WTC11 (cell line): ENCODE results near the gene SRRT. TPM values are rescaled to one million over a fixed set of nuclear protein-coding genes. Genes with fewer than 3 reads are reported as not detected.

Experiments used
- ATAC-seq: fragments of 200-7000 bp; cut with Tn5 transposase; 2 replicates; pipeline ENCODE4 v1.10.0; 2021; ENCODE audit warnings: mild to moderate bottlenecking, moderate library complexity
- CTCF ChIA-PET: fragments of 300-600 bp; sonication (Branson Sonifier 250); formaldehyde crosslinking; loops from one replicate; lab custom pipeline; 2021; ENCODE audit warnings: antibody characterized with exemption; lab: Charles Lee
- POLR2A ChIA-PET: fragments of 350-600 bp; sonication (Branson Sonifier 250); formaldehyde crosslinking; loops from one replicate; lab custom pipeline; 2021; ENCODE audit warnings: antibody characterized with exemption; lab: Charles Lee
- DNase-seq: peaks from one replicate; pipeline ENCODE4 v3.0.0; 2021; ENCODE audit warnings: low spot score
- H3K27ac Mint-ChIP-seq: 2 replicates; pipeline ENCODE4 v1.8.0; 2021; ENCODE audit warnings: mixed read lengths
- H3K27me3 Mint-ChIP-seq: 2 replicates; pipeline ENCODE4 v1.8.0; 2021; ENCODE audit warnings: low read depth, mild to moderate bottlenecking, moderate library complexity, mixed read lengths
- H3K36me3 Mint-ChIP-seq: 2 replicates; pipeline ENCODE4 v1.8.0; 2021; ENCODE audit warnings: mixed read lengths
- H3K4me1 Mint-ChIP-seq: 2 replicates; pipeline ENCODE4 v1.8.0; 2022; ENCODE audit warnings: mixed read lengths
- H3K4me3 Mint-ChIP-seq: 2 replicates; pipeline ENCODE4 v1.8.0; 2021; ENCODE audit warnings: mild to moderate bottlenecking, moderate library complexity, mixed read lengths
- H3K9me3 Mint-ChIP-seq: 2 replicates; pipeline ENCODE4 v1.8.0; 2021; ENCODE audit warnings: mixed read lengths
- ESRRA ChIP-seq: sonication (generic); formaldehyde crosslinking; IDR thresholded peaks from 2 replicates; pipeline ENCODE4 v1.8.1; 2022; ENCODE audit warnings: mild to moderate bottlenecking, missing genetic modification reagents, borderline replicate concordance
- FOXJ3 ChIP-seq: sonication (generic); formaldehyde crosslinking; IDR thresholded peaks from 2 replicates; pipeline ENCODE4 v1.9.0; 2021; ENCODE audit warnings: missing genetic modification reagents, mild to moderate bottlenecking, borderline replicate concordance
- GABPB1 ChIP-seq: sonication (generic); formaldehyde crosslinking; IDR thresholded peaks from 2 replicates; pipeline ENCODE4 v1.8.1; 2023; ENCODE audit warnings: mild to moderate bottlenecking, missing genetic modification reagents
- GRHL2 ChIP-seq: fragments of 250-450 bp; sonication (Bioruptor Pico); IDR thresholded peaks from 2 replicates; pipeline ENCODE4 v1.8.0; 2022; ENCODE audit warnings: mild to moderate bottlenecking, moderate library complexity; ENCODE audit not compliant: insufficient replicate concordance, severe bottlenecking
- OVOL2 ChIP-seq: fragments of 250-450 bp; sonication (Bioruptor Pico); IDR thresholded peaks from 2 replicates; pipeline ENCODE4 v1.9.0; 2021; ENCODE audit warnings: mild to moderate bottlenecking, borderline replicate concordance
- ZNF423 ChIP-seq: fragments of 250-450 bp; sonication (Bioruptor Pico); IDR thresholded peaks from 2 replicates; pipeline ENCODE4 v2.1.2; 2022; ENCODE audit warnings: mild to moderate bottlenecking, moderate library complexity
- total RNA-seq: library from RNA; stranded (reverse); gene quantifications from 3 replicates; pipeline ENCODE4 v1.2.3, GENCODE V29; 2021
- TF ChIP-seq, protein P1 (sequence below): sonication (generic); formaldehyde crosslinking; IDR thresholded peaks from 2 replicates; pipeline ENCODE4 v1.8.0; 2023; ENCODE audit warnings: missing genetic modification reagents, mild to moderate bottlenecking, borderline replicate concordance
- TF ChIP-seq, protein P2 (sequence below): sonication (generic); formaldehyde crosslinking; IDR thresholded peaks from 2 replicates; pipeline ENCODE4 v1.8.1; 2022; ENCODE audit warnings: mild to moderate bottlenecking, moderate library complexity, missing genetic modification reagents
- TF ChIP-seq, protein P3 (sequence below): fragments of 250-450 bp; sonication (Bioruptor Pico); conservative IDR thresholded peaks from 2 replicates; pipeline ENCODE4 v1.9.0; 2021; ENCODE audit warnings: mild to moderate bottlenecking
- TF ChIP-seq, protein P4 (sequence below): fragments of 250-450 bp; sonication (Bioruptor Pico); IDR thresholded peaks from 2 replicates; pipeline ENCODE4 v1.9.0; 2021; ENCODE audit warnings: moderate library complexity, mild to moderate bottlenecking, inconsistent platforms, borderline replicate concordance
- TF ChIP-seq, protein P5 (sequence below): fragments of 250-450 bp; sonication (Bioruptor Pico); IDR thresholded peaks from 2 replicates; pipeline ENCODE4 v1.9.0; 2021; ENCODE audit warnings: mild to moderate bottlenecking, borderline replicate concordance

SRRT gene
- total RNA-seq, 1 experiment from 2014 or later = 238 TPM

DNA sequence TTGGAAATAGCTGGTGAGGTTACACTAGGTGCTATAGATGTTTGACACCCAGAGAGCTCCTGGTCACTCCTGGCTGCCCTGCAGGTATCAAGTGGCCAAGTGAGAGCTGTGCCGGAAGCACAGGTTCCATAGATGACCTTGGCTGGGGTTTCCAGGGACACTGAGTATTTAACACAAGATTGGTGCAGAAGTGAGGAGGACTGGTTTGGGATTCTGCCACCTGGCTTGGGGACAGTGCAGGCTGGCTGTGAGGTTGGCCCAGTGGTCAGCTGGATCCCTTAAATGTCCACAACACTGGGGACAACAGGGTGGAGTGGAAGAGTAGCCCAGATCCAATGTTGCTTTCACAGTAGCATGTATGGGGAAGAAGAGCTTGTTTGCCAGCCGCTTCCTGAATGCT is 26.1 kb downstream of the SRRT start (continued):
- TF ChIP-seq, protein P1, sequence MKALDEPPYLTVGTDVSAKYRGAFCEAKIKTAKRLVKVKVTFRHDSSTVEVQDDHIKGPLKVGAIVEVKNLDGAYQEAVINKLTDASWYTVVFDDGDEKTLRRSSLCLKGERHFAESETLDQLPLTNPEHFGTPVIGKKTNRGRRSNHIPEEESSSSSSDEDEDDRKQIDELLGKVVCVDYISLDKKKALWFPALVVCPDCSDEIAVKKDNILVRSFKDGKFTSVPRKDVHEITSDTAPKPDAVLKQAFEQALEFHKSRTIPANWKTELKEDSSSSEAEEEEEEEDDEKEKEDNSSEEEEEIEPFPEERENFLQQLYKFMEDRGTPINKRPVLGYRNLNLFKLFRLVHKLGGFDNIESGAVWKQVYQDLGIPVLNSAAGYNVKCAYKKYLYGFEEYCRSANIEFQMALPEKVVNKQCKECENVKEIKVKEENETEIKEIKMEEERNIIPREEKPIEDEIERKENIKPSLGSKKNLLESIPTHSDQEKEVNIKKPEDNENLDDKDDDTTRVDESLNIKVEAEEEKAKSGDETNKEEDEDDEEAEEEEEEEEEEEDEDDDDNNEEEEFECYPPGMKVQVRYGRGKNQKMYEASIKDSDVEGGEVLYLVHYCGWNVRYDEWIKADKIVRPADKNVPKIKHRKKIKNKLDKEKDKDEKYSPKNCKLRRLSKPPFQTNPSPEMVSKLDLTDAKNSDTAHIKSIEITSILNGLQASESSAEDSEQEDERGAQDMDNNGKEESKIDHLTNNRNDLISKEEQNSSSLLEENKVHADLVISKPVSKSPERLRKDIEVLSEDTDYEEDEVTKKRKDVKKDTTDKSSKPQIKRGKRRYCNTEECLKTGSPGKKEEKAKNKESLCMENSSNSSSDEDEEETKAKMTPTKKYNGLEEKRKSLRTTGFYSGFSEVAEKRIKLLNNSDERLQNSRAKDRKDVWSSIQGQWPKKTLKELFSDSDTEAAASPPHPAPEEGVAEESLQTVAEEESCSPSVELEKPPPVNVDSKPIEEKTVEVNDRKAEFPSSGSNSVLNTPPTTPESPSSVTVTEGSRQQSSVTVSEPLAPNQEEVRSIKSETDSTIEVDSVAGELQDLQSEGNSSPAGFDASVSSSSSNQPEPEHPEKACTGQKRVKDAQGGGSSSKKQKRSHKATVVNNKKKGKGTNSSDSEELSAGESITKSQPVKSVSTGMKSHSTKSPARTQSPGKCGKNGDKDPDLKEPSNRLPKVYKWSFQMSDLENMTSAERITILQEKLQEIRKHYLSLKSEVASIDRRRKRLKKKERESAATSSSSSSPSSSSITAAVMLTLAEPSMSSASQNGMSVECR (CRISPR knock-in tag) = no peak
- TF ChIP-seq, protein P2, sequence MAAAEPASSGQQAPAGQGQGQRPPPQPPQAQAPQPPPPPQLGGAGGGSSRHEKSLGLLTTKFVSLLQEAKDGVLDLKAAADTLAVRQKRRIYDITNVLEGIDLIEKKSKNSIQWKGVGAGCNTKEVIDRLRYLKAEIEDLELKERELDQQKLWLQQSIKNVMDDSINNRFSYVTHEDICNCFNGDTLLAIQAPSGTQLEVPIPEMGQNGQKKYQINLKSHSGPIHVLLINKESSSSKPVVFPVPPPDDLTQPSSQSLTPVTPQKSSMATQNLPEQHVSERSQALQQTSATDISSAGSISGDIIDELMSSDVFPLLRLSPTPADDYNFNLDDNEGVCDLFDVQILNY (CRISPR knock-in tag) = no peak
- TF ChIP-seq OVOL2 (CRISPR knock-in tag) (no peak), FOXJ3 (CRISPR knock-in tag) (no peak), GRHL2 (CRISPR knock-in tag) (no peak), ESRRA (CRISPR knock-in tag) (no peak), ZNF423 (CRISPR knock-in tag) (no peak)
- TF ChIP-seq, protein P3, sequence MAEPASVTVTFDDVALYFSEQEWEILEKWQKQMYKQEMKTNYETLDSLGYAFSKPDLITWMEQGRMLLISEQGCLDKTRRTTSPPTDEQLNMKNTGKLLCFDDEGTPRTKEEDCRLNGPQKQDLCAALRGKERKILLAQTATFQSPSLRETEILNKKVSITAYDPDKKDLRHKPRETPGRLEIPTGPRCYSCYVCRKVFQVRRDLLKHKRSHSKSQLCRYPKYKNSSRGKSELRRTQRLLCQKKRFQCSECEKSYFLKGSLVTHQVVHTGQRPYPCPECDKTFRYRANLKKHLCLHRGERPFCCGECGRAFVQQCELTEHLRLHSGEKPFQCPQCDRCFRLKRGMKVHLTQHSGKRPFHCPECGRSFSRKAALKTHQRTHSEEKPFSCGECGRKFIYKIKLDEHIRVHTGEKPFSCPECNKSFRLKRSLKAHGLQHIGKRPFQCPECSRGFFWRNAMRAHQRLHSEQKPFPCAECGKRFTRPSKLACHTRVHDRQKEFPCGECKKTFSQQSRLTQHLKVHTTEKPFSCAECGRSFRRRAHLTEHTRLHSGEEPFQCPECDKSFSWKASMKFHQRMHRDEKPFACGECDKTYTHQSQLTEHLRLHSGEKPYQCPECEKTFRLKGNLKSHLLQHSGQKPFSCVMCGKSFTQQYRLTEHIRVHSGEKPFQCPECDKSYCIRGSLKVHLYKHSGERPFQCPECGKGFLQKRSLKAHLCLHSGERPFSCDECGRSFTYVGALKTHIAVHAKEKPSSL (CRISPR knock-in tag) = no peak
- TF ChIP-seq, protein P4, sequence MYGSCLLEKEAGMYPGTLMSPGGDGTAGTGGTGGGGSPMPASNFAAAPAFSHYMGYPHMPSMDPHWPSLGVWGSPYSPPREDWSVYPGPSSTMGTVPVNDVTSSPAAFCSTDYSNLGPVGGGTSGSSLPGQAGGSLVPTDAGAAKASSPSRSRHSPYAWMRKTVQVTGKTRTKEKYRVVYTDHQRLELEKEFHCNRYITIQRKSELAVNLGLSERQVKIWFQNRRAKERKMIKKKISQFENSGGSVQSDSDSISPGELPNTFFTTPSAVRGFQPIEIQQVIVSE (CRISPR knock-in tag) = no peak
- TF ChIP-seq, protein P5, sequence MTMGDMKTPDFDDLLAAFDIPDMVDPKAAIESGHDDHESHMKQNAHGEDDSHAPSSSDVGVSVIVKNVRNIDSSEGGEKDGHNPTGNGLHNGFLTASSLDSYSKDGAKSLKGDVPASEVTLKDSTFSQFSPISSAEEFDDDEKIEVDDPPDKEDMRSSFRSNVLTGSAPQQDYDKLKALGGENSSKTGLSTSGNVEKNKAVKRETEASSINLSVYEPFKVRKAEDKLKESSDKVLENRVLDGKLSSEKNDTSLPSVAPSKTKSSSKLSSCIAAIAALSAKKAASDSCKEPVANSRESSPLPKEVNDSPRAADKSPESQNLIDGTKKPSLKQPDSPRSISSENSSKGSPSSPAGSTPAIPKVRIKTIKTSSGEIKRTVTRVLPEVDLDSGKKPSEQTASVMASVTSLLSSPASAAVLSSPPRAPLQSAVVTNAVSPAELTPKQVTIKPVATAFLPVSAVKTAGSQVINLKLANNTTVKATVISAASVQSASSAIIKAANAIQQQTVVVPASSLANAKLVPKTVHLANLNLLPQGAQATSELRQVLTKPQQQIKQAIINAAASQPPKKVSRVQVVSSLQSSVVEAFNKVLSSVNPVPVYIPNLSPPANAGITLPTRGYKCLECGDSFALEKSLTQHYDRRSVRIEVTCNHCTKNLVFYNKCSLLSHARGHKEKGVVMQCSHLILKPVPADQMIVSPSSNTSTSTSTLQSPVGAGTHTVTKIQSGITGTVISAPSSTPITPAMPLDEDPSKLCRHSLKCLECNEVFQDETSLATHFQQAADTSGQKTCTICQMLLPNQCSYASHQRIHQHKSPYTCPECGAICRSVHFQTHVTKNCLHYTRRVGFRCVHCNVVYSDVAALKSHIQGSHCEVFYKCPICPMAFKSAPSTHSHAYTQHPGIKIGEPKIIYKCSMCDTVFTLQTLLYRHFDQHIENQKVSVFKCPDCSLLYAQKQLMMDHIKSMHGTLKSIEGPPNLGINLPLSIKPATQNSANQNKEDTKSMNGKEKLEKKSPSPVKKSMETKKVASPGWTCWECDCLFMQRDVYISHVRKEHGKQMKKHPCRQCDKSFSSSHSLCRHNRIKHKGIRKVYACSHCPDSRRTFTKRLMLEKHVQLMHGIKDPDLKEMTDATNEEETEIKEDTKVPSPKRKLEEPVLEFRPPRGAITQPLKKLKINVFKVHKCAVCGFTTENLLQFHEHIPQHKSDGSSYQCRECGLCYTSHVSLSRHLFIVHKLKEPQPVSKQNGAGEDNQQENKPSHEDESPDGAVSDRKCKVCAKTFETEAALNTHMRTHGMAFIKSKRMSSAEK (CRISPR knock-in tag) = no peak

DNA sequence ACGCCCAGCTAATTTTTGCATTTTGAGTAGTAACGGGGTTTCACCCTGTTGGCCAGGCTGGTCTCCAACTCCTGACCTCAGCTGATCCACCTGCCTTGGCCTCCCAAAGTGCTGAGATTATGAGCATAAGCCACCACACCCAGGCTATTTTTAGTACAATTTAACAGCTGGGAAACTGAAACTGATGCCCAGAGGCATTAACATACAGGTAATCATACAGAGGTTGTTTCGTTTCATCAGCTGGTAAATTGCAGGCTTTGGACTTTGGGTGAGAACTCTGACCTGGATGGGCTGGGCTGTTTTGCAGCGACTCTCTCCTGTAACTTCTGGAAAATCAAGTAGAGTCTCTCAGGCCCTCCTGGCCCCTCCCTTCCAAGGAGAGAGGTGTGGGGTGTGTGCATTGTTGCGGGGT is 27.0 kb downstream of the SRRT start:
- no peak overlapping the region for H3K4me3 Mint-ChIP-seq
- no peaks in the 10 kb centered on the region for H3K9me3 Mint-ChIP-seq
- no peak overlapping the region for H3K27ac Mint-ChIP-seq
- DNase-seq = no peak
- TF ChIP-seq FOXJ3 (CRISPR knock-in tag) = no peak
- no peak for TF ChIP-seq OVOL2 (CRISPR knock-in tag)
- TF ChIP-seq GABPB1 = no peak
- TF ChIP-seq, all 79 proteins: peak for 0
- ChIA-PET POLR2A (interaction anchor here (0.8 to 0.9 kb wide), 2 partner anchors 27 to 439 kb away, joined by 3 to 4 read pairs; partner anchors contain the start of gene SRRT), CTCF (interaction anchor here (1.0 to 1.5 kb wide), 2 partner anchors 49 to 157 kb away, joined by 4 to 5 read pairs; no protein-coding TSS in a partner anchor)
- ATAC-seq = no peak
- Mint-ChIP-seq H3K27me3 (peaks cover 14% of the 10 kb centered on the region), H3K4me1 (peaks cover 9% of the 10 kb centered on the region), H3K36me3 (no peaks in the 10 kb centered on the region)
